ENCODE measurements around the gene WRAP73. TPM values are rescaled to one million over a fixed set of nuclear protein-coding genes. Genes with fewer than 3 reads are reported as not detected.

The WRAP73 gene
- total and polyA plus RNA-seq, 2 experiments from 2014 or later = 22.6 to 43.3 TPM

GRCh38 chr1:3651026-3651929, 1.4 kb upstream of the WRAP73 start:
- Histone ChIP-seq H3K4me1 (ENCODE audit: insufficient read depth) (peaks cover 16% of the 10 kb centered on the region; the same call in 1 of the 2 replicates), H3K27ac (ENCODE audit: low read depth) (no peak overlapping the region), H4K20me1 (replicated peaks; ENCODE audit: insufficient read depth) (peaks cover 22% of the 10 kb centered on the region), H3K27me3 (ENCODE audit: insufficient read depth) (peaks cover 63% of the 10 kb centered on the region), H2AFZ (peak overlapping the region; percentile 99), H3F3A (replicated peaks; ENCODE audit: low read depth) (peaks cover 7% of the 10 kb centered on the region; the same call in 1 of the 2 replicates), H3K4me2 (peak overlapping the region; percentile 96), H3K4me3 (peak overlapping the region; percentile 76), H3K79me2 (replicated peaks; ENCODE audit: insufficient read depth) (peaks cover 17% of the 10 kb centered on the region), H3K36me3 (ENCODE audit: insufficient read depth) (0 out of 2 replicates have a peak, but pooled peaks cover 8% of the 10 kb centered on the region), H3K9me2 (ENCODE audit: insufficient read depth) (no peaks in the 10 kb centered on the region)
- peak; percentile 82 for DNase-seq (ENCODE audit: low spot score)
- Mint-ChIP-seq H3K4me3 (peak overlapping the region; percentile 83), H3K9me3 (no peaks in the 10 kb centered on the region), H3K27ac (no peak overlapping the region), H3K27me3 (ENCODE audit: insufficient read depth, low read depth, poor library complexity) (peaks cover 55% of the 10 kb centered on the region), H3K36me3 (ENCODE audit: low read depth) (peaks cover 8% of the 10 kb centered on the region; the same call in 2 of the 3 replicates), H3K4me1 (peaks cover 11% of the 10 kb centered on the region; the same call in 2 of the 3 replicates)
- ATAC-seq = peak; percentile 48
- TF ChIP-seq EZH2phosphoT487 (IDR thresholded peaks at IDR 0.05; ENCODE audit: unreplicated experiment) (peak; percentile 84), CREB1 (CRISPR knock-in tag; IDR thresholded peaks at IDR 0.05; ENCODE audit: low read depth) (no peak), EZH2 (IDR thresholded peaks at IDR 0.05; ENCODE audit: low read depth, unreplicated experiment) (peak; percentile 92)

- Mint-ChIP-seq H3K27ac (no peak overlapping the region), H3K4me1 (peaks cover 11% of the 10 kb centered on the region; the same call in 2 of the 3 replicates), H3K36me3 (ENCODE audit: low read depth) (peaks cover 11% of the 10 kb centered on the region), H3K27me3 (ENCODE audit: insufficient read depth, low read depth, poor library complexity) (peaks cover 52% of the 10 kb centered on the region), H3K4me3 (peak overlapping the region; percentile 83), H3K9me3 (no peaks in the 10 kb centered on the region)
- Histone ChIP-seq H4K20me1 (replicated peaks; ENCODE audit: insufficient read depth) (peaks cover 22% of the 10 kb centered on the region), H3K9me2 (ENCODE audit: insufficient read depth) (no peaks in the 10 kb centered on the region), H3K27me3 (ENCODE audit: insufficient read depth) (peaks cover 55% of the 10 kb centered on the region), H2AFZ (peak overlapping the region; percentile 99), H3K27ac (ENCODE audit: low read depth) (no peak overlapping the region), H3K4me2 (peak overlapping the region; percentile 96), H3K36me3 (ENCODE audit: insufficient read depth) (0 out of 2 replicates have a peak, but pooled peaks cover 11% of the 10 kb centered on the region), H3K79me2 (replicated peaks; ENCODE audit: insufficient read depth) (peaks cover 17% of the 10 kb centered on the region), H3K4me3 (peak overlapping the region; percentile 76), H3F3A (replicated peaks; ENCODE audit: low read depth) (peaks cover 7% of the 10 kb centered on the region; the same call in 1 of the 2 replicates), H3K4me1 (ENCODE audit: insufficient read depth) (peaks cover 16% of the 10 kb centered on the region; the same call in 1 of the 2 replicates)
- DNase-seq (ENCODE audit: low spot score) (no peak), ATAC-seq (no peak)
- TF ChIP-seq CTCF (conservative IDR thresholded peaks at IDR 0.05; ENCODE audit: low read depth in 2 of 2) (no peak), EZH2 (IDR thresholded peaks at IDR 0.05; ENCODE audit: low read depth, unreplicated experiment) (peak; percentile 82)
Observed at GRCh38 chr1:3650248-3651025, 534 bp upstream of the WRAP73 start.

Measured in GM23338 (cell line).